ENCODE data around the gene DCAF16. TPM values are rescaled to one million over a fixed set of nuclear protein-coding genes. Genes with fewer than 3 reads are reported as not detected.
A peak's percentile ranks its signal among the peaks of the same experiment; 100 is the strongest.

DCAF16 gene
- polyA plus RNA-seq, 1 experiment: 20.6 TPM

DNA sequence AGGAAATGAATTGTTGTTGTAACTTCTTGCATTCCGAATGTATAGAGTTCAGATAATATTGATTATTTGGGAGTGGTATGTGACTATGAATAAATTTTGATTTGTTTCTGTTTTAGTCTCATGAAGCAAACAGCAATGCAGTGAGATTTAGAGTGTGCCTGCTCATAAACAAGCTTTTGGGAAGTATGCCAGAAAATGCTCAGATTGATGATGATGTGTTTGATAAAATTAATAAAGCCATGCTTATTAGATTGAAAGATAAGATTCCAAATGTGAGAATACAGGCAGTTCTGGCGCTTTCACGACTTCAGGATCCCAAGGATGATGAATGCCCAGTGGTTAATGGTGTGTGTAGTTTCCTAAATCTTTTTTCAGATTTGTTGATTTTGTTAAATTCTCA lies 2.2 kb upstream of the DCAF16 start:
- POLR2A ChIA-PET: interaction anchor here (0.5 kb wide), 1 partner anchor 35 kb away, joined by 3 read pairs; no protein-coding TSS in a partner anchor
- CTCF ChIA-PET: no interaction called here
- no peak overlapping the region for H3K4me3 ChIP-seq (ENCODE audit: low read depth, low read length)
- TF ChIP-seq, protein P1, sequence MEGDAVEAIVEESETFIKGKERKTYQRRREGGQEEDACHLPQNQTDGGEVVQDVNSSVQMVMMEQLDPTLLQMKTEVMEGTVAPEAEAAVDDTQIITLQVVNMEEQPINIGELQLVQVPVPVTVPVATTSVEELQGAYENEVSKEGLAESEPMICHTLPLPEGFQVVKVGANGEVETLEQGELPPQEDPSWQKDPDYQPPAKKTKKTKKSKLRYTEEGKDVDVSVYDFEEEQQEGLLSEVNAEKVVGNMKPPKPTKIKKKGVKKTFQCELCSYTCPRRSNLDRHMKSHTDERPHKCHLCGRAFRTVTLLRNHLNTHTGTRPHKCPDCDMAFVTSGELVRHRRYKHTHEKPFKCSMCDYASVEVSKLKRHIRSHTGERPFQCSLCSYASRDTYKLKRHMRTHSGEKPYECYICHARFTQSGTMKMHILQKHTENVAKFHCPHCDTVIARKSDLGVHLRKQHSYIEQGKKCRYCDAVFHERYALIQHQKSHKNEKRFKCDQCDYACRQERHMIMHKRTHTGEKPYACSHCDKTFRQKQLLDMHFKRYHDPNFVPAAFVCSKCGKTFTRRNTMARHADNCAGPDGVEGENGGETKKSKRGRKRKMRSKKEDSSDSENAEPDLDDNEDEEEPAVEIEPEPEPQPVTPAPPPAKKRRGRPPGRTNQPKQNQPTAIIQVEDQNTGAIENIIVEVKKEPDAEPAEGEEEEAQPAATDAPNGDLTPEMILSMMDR (IDR thresholded peaks at IDR 0.05; ENCODE audit: insufficient read depth, low read depth, low read length): no peak
- no peaks in the 10 kb centered on the region for H3K27me3 ChIP-seq (ENCODE audit: control insufficient read depth, insufficient read depth, low read length)
- no peak for DNase-seq (ENCODE audit: low read depth)
- no peaks in the 10 kb centered on the region for H3K36me3 ChIP-seq (ENCODE audit: control insufficient read depth, insufficient read depth, low read length)

DNA sequence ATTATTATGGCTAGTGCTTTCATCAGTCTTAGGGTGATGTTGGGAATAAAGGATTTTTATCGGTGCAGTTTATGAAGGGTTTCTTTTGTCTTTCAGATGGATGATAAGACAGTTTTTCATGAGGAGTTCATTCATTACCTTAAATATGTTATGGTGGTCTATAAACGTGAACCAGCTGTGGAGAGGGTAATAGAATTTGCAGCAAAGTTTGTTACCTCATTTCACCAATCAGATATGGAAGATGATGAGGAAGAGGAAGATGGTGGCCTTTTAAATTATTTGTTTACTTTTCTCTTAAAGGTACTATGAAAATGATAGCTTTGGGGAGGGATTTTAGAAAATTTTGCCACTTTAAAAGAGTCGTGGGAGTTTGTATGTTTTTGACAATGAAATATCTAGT lies 1.6 kb upstream of the DCAF16 start:
- Histone ChIP-seq H3K27me3 (ENCODE audit: control insufficient read depth, insufficient read depth, low read length) (no peaks in the 10 kb centered on the region), H3K4me3 (ENCODE audit: low read depth, low read length) (peak overlapping the region; percentile 55), H3K36me3 (ENCODE audit: control insufficient read depth, insufficient read depth, low read length) (no peaks in the 10 kb centered on the region)
- ChIA-PET CTCF (interaction anchor here (1.0 kb wide), 1 partner anchor 263 kb away, joined by 3 read pairs; no protein-coding TSS in a partner anchor), POLR2A (no interaction called here)
- TF ChIP-seq, protein P1 (IDR thresholded peaks at IDR 0.05; ENCODE audit: insufficient read depth, low read depth, low read length): no peak
- no peak for DNase-seq (ENCODE audit: low read depth)

DNA sequence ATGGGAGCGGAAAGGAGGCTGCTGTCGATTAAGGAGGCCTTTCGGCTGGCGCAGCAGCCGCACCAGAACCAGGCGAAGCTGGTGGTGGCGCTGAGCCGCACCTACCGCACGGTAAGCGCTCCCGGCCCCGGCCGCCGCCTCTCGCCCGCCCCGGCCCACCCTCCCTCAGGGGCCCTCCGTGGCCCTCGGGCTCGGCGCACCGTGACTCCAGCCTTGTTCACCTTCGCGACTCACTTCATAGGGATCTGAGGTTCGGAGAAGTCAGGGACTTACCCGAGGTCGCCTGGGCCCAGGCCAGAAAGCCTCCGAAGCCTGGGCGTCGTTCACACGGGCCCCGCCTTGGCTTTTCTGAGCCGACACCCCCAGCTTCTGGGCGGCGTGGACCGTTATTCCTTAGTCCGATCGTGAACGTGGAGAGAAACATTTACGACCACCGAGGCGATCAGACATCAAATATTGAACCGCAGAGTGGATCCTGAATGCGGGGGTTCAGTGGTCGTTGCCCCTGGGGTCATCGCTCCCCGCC lies 584 bp upstream of the DCAF16 start:
- no peak for DNase-seq (ENCODE audit: low read depth)
- Histone ChIP-seq H3K4me3 (ENCODE audit: low read depth, low read length) (peak overlapping the region; percentile 55), H3K27me3 (ENCODE audit: control insufficient read depth, insufficient read depth, low read length) (no peaks in the 10 kb centered on the region), H3K36me3 (ENCODE audit: control insufficient read depth, insufficient read depth, low read length) (no peaks in the 10 kb centered on the region)
- ChIA-PET POLR2A (interaction anchor here (0.6 kb wide), 1 partner anchor 89 kb away, joined by 3 read pairs; no protein-coding TSS in a partner anchor), CTCF (interaction anchor here (0.5 to 7.0 kb wide), 4 partner anchors 16 to 262 kb away, joined by 3 to 38 read pairs (median 6); no protein-coding TSS in a partner anchor)
- TF ChIP-seq, protein P1 (IDR thresholded peaks at IDR 0.05; ENCODE audit: insufficient read depth, low read depth, low read length): no peak

DNA sequence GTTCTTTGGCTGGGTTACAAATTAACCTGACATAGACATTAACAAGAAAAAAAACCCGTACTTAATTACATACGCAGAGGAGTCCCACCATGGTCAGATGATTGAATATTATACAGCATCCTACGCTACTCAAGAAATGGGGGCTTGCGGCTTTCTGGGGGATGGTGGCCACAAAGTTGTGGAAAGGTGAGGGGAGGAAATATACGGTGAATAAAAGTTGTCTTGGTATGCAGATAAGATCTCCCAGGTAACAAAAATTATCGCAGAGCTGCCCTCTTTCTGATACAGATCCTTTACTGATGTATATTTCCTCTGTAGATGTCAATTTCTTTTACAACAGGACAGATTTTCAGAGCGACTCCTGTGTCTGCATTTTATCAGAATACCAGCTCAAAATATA lies 890 bp downstream of the DCAF16 start:
- DNase-seq (ENCODE audit: low read depth): no peak

DNA sequence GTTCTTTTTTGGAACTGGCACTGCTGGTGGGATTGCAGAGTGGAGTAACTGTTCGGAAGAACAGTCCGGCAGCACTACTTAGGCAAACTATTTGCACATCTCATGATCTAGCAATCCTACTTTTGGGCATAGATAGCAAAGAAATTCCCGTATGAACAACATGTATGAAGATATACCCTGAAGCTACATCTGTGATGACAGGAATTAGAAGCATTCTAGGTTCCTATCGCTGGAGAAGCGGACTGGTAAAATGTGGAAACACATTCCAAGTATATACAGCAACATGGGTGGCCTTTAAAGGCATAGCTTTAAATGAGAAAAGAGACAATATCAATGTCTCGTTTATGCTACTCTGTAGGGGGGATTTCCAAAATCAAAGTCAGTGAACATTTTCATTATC lies 3.1 kb downstream of the DCAF16 start:
- Histone ChIP-seq H3K27me3 (ENCODE audit: control insufficient read depth, insufficient read depth, low read length) (no peaks in the 10 kb centered on the region), H3K4me3 (ENCODE audit: low read depth, low read length) (peak overlapping the region; percentile 30), H3K36me3 (ENCODE audit: control insufficient read depth, insufficient read depth, low read length) (peaks cover 5% of the 10 kb centered on the region)
- DNase-seq (ENCODE audit: low read depth): no peak
- ChIA-PET CTCF (interaction anchor here (0.8 to 7.0 kb wide), 6 partner anchors 10 to 258 kb away, joined by 3 to 38 read pairs (median 6); no protein-coding TSS in a partner anchor), POLR2A (no interaction called here)
- TF ChIP-seq, protein P1 (IDR thresholded peaks at IDR 0.05; ENCODE audit: insufficient read depth, low read depth, low read length): no peak

More for the DNA sequence above, 890 bp downstream of the DCAF16 start:
- POLR2A ChIA-PET: no interaction called here
- peak overlapping the region; percentile 89 for H3K4me3 ChIP-seq (ENCODE audit: low read depth, low read length)
- H3K36me3 ChIP-seq (ENCODE audit: control insufficient read depth, insufficient read depth, low read length): no peaks in the 10 kb centered on the region
- TF ChIP-seq, protein P1 (IDR thresholded peaks at IDR 0.05; ENCODE audit: insufficient read depth, low read depth, low read length): no peak
- CTCF ChIA-PET: interaction anchor here (0.7 to 7.0 kb wide), 5 partner anchors 10 to 260 kb away, joined by 3 to 38 read pairs (median 8); no protein-coding TSS in a partner anchor
- H3K27me3 ChIP-seq (ENCODE audit: control insufficient read depth, insufficient read depth, low read length): no peaks in the 10 kb centered on the region
